GM19452 (cell line): Measurements from ENCODE around the gene DR1.
"Not testable (repeated sequence)": the region's sequence is repeated elsewhere in the genome, so short reads cannot be mapped to it uniquely, and the experiment has no call there.

Source experiments
- ATAC-seq: cut with Tn5 transposase; IDR thresholded peaks from one replicate; pipeline ENCODE4 v1.9.1; 2021; ENCODE audit not compliant: unreplicated experiment

Gene DR1

DNA sequence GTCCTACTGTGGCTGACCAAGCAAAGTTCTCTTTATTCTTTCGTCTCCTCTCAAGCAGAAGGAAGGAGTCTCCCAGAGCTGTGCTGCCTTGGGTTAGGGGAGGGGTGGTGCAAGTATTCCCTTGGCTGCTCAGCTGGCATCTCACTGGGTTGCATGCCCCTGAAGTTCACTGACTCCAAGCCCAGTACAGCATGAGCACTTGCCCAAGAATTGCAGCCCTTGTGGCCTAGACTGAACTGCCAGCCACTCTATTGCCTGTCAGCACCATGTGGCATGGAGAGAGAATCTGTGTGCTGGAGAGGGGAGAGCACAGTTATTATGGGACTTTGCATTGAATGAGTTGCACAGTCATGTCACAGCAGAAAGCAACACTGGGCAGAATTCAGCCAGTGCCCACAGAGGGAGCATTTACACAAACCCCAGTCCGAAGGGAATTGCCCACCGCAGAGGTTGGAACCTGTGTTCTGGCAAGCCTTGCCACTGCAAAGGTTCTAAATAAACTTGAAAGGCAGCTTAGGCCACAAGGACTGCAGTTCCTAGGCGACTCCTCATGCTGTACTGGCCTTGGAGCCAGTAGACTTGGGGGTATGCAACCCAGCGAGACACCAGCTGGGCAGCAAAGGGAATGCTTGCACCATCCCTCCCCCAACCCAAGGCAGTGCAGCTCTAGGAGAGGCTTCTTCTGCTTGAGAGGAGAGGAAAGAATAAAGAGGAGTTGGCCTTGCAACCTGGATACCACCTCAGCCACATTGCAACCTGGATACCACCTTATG lies 28.8 kb downstream of the DR1 start:
- ATAC-seq, result no peak

DNA sequence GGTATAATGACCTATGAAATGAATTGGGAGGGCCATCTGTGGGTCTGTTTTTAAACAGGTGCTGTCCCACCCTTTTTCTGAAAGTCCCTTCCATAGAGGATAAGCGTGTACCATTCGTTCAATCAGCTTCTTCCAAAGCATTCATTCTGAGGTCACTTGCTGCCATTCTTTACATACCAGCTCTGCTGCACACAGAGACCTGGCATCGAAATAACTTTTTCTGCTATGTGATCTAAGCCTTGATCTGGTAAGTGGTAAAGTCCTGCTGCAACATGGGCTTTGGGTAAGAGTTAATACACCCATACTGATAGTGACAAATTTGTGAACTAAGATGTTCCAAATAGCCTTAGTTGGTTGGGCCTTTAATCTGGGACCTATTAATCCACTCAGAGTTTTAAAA lies 38.9 kb downstream of the DR1 start:
- ATAC-seq, result no peak

DNA sequence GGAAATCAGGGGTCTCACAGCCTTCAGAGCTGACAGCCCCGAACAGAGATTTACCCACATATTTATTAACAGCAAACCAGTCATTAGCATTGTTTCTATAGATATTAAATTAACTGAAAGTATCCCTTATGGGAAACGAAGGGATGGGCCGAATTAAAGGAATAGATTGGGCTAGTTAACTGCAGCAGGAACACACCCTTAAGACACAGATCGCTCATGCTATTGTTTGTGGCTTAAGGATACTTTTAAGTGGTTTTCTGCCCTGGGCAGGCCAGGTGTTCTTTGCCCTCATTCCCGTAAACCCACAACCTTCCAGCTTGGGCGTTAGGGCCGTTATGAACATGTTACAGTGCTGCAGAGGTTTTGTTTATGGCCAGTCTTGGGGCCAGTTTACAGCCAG lies 40.6 kb downstream of the DR1 start:
- ATAC-seq, result not testable (repeated sequence)

DNA sequence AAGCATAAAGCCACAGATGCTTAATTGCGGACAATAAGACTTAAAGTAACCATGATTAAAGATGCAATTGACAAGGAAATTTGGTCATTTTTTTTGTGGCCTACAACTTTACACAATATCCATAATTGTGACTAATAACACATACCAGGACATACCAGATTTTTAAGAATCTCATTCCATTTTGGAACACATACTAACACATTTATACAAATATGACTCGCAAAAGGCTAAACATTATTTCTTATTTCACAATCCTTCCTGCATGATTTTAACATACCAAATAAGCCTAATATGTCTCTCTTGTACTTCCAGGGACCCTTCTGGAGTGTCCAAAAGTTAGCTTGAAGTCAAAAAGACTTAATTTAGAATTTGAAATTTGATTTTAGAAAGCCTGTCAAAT lies 48.8 kb downstream of the DR1 start:
- no peak for ATAC-seq

DNA sequence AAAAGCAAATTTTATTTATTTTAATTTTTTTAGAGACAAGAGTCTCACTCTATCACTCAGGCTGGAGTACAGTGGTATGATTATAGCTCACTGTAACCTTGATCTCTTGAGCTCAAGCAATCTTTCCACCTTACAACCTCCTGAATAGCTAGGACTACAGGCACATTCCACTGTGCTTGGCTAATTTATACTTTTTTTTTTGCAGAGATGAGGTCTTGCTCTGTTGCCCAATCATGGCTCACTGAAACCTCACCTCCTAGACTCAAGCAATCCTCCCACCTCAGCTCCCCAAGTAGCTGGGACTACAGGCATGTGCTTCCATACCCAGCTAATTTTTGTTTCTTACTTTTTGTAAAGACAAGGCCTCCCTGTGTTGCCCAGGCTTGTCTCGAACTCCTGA lies 49.5 kb downstream of the DR1 start:
- ATAC-seq, result no peak

DNA sequence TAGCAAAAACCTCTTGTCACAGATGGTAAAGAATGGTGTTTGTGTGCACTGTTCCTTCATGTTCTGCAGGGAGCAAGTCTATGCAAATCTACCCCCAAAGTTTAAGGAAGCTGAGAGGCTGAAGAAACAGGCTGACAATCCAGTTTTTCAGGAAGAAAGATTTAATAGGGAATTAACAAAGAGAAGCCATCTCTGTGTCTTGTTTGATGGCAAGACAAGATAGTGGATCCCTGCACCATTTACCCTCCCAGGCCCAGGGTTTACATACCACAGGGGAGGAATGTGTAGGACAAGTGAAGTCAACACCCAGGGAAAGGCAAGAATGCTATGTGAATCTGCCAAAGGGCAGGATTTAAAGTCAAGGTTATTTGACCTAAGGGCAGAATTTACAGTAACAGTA lies 54.1 kb downstream of the DR1 start:
- no peak for ATAC-seq

DNA sequence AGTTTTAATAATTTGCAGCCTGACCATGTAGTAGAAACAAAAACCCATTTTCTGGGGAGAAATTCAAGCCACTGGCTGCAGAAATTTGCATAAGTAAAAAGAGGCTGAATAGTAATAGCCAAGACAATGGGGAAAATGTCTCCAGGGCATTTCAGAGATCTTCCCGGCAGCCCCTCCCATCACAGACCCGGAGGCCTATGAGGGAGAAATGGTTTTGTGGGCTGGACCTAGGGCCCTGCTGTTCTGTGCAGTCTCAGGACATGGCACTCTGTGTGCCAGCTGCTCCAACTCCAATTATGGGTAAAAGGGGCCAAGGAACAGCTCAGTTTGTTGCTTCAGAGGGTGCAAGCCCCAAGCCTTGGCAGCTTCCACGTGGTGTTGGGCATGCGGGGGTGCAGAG lies 62.5 kb downstream of the DR1 start:
- no peak for ATAC-seq

DNA sequence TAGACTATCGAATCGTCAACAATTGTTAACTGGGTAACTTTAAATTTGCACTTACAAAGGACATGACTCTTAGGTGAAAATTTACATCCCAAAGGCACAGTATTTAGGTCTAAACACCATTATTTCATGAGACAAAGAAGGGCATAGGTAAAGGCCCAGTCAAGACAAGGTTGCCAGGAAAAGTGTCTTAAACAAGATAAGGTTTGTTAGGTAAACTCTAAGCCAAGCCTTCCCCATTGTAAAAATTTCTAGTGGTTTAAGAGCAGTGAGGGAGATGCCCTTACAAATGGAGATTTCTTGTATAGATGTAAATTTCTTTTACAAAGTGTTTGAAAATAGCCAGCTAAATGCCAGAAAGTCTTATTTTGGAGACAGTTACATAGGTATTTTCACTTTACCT lies 65.3 kb downstream of the DR1 start:
- ATAC-seq, result no peak

DNA sequence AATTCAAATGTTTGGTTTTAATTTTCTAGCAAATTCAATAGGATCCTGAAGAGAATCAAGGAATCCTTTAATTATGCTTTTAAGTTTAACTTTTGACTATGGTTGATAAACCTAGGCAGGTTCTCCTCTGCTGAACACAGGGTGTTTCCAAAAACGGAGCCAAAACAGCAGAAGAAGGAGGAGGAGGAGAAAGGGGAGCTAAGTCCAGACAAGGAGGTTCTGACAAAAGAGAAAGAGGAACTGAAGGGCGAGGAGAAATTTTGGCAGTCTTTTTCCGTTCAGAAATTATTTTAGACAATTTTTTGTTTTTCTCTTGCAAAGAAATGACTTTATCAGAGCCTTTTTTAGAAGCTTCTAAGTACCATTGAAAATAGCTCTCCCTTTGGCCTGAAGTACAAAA lies 69.0 kb downstream of the DR1 start:
- no peak for ATAC-seq

DNA sequence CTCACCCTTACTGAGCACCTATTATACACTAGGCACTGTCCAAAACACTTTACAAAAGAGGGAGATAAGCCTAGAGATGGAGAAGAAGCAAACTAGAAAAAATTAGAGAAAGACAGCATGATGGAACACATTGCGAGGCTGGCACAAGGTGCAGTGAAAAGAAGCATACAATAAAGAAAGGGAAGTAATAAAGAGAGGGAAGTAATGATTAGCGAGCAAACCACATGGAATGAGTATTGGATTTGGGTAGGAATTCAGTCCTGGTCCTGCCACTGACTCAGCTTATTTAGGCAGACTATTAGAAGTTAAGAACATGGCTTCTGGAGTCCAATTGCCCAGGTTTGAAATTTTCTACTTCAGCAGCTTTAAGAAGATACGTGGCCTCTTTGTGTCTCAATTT lies 69.6 kb downstream of the DR1 start:
- ATAC-seq, result no peak

DNA sequence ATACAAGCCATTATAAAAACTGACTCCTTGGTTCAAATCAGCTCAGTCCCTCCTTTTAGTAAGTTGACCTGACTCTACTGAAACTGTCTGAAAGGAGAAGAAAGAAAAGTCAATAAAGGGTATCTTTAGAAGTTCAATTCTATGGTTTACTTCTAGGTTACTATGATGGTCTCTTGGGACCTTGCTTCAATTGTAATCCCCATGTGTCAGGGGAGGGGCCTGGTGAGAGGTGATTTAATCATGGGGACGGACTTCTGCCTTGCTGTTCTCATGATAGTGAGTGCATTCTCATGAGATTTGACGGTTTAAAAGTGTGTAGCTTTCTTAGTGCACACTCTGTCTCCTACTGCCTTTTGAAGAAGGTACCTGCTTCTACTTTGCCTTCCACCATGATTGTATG lies 70.5 kb downstream of the DR1 start:
- ATAC-seq, result no peak
